GM18861 (cell line): ENCODE measurements around the gene GABRA4.
A peak's percentile ranks its signal among the peaks of the same experiment; 100 is the strongest.

Experiments used
- ATAC-seq: cut with Tn5 transposase; IDR thresholded peaks from one replicate; pipeline ENCODE4 v1.9.1; 2021; ENCODE audit not compliant: unreplicated experiment

GABRA4 gene

DNA sequence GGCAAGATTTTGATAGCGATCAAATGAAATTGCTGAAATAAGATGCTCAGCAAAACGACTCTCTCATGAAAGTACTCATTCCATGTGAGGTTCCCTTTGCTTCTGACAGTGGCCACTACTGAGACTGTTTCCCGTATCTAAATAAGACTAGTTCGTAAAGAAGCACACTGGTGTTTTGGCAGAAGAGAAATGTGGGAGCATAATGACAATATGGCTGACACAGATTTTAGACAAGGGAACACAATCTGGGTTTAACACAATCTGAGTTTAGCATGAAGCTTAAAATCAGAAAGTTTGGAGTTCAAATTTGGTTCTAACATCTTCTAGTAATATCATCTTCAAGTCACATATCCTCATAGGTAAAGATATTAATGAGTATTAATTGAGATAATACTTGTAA, 13.7 kb downstream of the GABRA4 start:
- ATAC-seq, result no peak

DNA sequence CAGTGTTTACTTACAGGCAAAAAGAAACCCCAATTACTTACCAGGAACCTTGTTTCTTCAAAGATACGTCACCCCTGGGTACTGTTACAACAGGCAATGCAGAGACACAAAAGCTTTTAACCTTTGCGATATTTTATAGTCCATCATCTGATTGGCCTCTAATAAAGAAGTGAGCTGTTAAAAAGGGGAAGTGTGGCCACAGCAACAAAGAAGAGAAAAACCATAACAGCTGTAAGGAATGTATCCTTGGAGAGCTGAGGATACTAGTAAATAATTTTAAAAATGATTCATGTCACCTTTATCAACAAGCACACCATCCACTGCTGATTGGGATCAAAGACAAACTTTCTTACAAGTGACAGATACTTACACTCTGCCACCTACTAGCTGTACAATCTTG, 14.1 kb downstream of the GABRA4 start:
- no peak for ATAC-seq

DNA sequence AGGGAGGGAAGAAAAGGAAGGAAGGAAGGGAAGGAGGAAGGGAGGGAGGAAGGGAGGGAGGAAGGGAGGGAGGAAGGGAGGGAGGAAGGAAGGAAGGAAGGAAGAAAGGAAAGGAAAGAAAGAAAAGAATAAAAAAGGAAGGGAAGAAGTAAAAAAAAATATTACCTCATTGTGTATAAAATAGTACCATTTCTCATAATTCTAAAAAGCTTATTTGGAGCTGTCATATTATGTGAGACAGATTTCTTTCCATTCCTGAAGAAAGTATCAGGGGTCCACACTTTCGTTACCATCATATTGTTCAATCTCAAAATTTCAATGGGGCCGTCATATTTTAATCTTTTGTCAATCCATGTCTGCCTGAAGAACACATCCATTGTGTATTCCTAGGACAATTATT, 16.1 kb downstream of the GABRA4 start:
- no peak for ATAC-seq

DNA sequence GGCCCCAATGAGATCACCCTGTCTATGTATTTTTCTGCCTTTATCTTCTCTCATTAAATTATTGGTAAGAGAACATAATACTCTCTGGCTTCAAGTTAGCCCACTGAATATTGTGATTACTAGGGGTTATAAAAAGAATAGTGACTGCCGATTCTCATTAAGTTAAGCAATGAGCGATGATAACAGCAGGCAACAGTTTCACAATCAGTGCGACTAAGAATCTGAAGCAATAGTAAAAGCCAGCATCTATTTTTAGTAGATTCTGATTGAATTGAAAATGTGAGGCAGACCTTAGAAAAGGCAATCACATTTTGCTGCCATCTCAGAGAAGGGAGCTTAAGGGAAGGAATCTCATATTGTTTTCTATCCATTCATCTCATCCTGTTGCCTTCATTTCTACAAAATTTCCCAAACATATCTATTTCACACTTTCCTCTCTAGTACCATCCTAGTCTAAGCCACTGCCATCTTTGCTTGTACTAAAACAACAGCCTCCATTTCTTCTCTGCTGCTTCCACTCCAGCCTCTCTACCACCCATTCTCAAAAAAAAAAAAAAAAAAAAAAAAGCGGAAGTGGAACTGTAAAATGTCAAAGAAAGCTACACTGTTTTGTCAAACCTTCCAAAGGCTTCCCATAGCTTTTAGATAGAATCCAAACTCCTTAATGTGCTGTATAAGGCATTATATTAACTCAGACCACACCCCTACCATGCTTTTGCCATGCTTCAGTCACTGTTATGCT, 17.4 kb downstream of the GABRA4 start:
- peak; percentile 62 for ATAC-seq

DNA sequence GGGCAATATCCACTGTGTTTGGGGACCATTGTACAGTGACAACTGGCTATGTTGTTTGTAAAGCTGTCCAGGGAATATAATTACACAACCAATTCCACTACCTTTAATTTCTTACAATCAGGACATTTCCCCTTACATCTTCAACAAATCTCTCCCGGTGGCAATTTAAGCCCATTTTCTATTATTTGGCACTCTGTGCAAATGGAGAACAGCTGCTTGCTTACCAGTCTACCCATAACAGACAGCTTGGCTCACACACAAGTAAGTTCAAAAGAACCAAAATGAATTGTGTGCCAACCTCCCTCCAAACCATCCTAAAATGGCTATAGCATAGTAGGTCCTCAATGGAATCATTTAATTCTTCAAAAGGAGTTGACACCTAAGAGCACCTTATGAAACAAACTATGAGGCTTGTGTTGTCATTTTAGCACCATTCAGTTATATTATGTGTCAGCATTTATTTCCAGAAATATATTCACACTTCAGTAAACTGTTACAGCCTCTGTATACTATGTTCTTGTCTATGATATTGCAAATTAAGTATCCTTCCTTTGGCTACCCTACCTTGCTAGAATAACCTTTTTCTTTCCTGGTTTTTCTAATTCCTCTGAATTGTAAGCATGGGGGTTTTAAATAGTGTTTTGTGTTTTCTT, 18.4 kb downstream of the GABRA4 start:
- ATAC-seq, result no peak

DNA sequence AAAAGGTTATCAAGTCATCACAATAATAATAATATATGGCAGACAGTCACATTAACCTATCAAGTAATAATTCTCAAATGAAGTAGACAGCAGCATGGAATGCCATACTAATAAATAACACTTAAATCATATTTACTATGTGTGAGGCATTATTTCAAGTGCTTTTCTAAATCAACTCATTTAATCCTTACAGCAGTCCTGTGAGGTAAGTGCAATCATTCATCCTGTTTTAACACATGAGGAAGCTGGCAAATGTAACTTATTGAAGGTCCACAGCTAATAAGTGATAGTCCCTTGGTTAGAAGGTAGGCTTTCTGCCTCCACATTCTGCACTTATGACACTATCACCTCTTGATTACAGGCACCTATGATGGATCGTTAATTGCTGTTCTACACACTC, 24.5 kb downstream of the GABRA4 start:
- no peak for ATAC-seq

DNA sequence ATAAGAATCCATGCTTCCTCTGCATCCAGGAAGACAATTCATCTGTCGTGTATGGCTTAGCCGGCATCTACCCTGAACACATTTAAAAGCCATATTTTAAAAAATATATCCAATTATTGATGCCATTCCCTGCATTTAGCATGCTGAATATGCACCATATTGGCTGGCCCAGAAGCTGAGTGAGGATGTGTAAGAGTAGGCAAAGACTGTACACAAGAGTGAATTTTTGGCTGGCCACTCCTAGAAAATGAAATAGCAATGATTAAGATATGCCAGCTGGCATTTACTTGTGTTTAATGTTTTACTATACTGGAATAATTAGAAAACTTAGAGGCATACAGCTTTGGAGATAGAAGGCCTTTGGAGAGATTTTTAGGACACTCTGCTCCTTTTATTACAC, 25.8 kb downstream of the GABRA4 start:
- no peak for ATAC-seq

DNA sequence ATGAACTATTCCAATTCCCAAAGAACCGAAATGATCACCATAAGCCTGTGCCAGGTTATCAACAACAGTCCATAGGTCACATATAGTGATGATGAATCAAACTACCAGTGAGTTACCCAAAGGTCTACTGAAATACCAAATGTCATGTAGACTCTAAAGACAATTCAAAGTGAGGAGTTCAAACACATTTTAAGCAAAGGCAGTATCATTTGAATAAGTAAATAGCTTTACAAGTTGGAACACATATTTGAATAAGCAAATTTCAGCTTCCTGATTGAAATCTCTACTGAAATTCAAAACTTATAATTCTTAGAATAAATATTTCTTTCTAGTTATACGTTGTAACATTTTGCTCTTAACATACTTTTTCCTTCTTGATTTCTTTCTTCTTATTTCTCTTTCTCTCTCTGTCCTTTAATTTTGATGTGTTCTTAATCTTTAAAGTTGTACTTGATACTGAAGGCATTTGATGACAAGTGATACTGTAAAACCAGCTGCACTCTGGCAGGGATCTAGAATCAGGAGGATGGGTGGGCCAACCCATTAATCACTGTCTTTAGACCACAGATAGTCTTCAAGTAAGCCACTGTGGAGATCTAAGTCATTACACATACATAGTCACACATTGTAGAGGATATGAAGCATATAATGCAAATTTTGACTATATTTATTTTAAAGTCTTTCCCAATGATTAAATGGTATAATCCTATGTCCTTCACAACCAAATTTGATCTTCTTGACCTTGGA, 34.5 kb downstream of the GABRA4 start:
- no peak for ATAC-seq

DNA sequence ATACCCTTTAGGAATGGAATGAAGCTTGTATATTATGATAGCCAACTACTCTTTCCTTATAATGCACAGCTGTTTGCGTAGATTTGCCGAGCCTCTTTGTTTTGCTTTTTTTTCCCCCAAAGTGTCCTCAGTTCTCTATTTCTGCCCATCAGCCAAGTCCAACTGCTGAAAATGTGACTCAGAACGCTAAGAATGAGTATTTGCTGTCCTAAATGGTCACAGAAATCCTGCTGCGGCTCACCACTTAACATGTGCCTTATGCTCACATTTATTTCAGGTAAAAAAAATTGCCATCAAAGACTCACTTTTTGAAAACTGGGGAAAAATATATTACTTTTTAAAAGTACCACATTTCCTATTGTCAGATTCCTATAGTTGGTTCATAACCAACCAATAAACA, 36.9 kb downstream of the GABRA4 start:
- ATAC-seq, result no peak

DNA sequence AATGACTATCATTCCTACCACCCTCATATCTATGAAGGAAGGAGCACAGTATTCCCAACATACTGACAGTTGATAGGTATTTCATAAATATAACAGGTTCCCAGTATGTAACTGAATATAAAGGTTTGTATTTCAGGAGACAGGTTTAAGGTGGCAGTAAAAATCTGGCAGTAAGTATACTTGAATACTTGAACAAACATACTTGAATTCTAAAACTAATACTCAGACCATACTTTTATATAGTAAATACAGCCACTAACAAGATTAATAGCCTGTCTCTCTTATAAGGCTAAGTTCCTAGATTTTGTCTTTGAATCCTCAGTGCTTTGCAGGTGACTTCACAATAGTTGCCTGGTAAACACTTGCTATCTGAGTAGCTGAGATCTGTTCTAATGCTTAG, 37.8 kb downstream of the GABRA4 start:
- ATAC-seq, result no peak

DNA sequence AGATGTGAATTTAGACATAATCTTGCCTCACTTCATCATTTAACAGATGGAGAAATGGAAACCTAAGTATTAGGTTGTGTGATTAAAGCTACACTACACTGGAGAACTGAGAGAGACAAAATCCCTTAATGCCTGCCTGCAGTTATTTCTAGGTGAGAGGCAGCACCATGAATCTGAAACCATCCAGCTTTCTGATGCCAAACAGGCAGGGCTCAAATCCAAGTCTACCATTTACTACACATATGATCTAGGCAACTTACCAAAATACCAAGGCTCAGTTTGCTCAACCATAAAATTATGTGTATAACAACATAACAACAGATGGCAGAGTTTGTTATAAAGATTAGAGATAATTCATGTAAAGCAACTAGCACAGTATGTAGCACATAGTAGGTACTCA, 38.7 kb downstream of the GABRA4 start:
- ATAC-seq, result no peak

DNA sequence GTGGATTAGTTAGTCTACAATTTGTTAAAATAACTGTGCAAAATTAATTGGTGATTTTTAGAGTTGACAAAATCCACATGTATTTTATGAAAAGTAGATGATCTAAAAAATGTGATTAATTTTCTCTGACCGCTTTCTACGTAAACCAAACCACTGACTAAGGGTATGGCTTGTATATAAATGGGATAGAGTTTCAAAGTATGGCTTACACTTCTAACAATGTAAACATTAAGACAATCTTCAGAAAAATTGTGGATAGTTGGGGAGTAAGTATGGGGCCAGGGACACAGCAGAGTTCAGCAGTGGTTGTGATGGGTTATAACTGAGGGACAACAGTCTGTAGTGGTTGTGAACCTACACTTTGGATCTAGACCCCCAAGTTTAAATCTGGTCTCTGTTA, 39.8 kb downstream of the GABRA4 start:
- ATAC-seq, result no peak

DNA sequence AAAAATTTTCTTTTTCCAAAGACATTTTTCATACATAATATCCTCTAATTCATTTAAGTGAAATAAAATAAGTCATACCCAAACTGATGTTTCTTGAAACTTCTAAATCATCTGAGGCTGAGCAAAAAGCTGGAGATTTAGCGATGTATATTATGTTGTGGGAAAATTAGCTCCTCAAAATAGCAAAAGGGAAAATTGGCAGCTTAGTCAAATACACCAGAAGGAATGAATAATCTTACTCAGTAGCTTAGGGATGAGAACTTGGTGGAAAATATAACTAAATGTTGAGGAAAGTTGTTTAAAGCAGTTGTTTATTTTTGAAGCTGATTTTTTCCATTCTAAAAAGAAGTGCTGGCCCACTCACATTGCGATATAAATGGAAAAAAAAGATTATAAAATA, 40.9 kb downstream of the GABRA4 start:
- no peak for ATAC-seq

DNA sequence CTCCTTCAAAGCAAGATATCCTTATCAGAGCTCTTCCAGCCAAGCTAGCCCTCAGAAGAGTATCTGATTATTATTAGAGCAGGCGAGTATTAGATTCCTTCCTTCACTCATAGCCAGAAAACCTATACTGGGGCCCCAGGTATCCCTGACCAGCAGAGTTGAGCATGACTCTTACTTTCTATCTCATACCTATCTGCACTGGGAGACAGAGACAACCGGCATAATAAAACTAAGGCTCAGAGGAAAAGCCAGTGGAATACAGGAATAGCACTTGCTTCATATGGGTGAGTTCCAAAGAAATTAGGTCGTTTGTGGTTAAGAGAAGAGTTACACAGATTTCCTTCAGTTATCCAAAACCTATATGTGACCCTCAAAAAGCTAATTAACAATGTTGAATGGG, 42.6 kb downstream of the GABRA4 start:
- no peak for ATAC-seq

DNA sequence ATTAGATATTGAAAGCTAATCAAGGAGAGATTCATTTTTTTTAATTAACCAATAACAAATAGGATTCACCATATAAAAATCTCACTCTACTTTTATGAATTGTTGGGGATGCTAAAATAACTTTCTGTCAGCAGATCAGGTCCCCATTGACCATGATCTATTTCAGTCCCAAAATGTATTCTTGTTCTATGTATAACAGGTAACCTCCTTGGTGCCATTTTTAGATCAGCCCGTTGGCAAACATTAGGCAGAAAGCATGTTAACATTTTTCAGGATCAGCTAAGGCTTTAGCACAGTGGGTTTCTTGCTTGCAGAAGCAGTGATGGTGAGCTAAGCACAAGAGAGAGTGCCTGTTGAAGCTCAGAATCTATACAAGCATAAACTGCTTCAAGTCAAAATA, 43.6 kb downstream of the GABRA4 start:
- ATAC-seq, result no peak

DNA sequence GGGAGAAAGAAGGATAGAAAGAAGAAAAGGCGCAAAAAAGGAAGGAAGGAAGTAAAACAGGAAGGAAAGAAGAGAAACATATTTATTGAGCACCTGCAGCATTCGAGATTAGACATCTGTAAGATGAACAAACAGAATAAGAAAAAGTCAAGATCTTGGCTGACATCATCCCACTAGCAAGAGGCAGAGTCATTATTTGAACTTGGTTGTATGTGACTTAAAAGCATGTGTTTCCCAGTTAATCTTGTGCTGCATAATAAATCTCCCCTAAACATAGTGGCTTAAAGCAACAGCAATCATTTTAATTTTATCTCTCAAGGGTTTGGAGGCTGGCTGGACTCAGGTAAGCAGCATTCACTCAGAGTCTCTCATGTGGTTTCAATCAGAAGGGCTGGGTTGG, 45.8 kb downstream of the GABRA4 start:
- no peak for ATAC-seq

DNA sequence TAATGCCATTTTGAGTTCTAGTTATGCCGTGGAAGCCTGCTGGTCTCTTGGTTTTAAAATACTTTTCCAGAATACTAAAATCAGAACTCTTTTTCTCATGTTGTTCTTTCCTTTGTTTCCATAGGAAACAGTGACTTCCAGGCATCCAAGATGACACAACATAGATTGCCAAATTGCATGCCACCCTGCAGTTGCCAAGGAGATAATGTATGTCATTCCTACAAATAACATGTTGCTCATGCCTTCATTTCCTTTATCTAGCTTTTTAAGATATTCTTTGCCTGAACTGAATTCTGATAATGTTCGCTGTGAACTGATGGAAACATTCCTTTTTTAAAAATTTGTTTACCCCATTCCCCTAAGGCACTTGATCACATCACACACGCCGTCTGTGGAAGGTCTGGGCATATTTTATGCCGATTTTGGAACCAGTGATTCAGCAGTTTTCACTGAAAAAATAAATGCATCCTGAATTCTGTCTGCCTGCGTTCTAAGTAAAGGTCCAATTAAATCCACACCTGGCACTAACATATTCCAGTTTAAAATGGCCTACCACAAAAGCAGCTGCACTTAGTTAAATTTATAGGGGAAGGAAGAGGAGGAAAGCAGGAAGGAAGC, 46.4 kb downstream of the GABRA4 start:
- ATAC-seq, result no peak

DNA sequence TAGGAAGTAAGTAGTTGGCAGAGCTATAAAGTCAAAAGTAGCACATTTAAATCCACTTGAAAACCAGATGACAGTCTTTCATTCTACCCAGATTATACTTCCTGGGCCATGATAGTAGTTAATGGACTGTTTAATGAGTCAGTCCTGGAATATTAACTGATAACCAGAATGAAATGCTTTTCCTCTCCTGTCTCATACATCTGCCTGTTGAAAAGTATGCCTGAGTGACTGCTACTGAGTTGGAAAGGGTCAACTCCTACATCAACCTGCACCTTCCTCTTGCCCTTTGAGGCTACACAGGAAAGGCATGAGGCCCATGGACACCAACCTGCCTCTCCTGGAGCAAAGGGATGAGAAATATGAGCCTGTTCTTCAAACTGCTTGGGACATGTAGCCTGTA, 48.3 kb downstream of the GABRA4 start:
- ATAC-seq, result no peak

DNA sequence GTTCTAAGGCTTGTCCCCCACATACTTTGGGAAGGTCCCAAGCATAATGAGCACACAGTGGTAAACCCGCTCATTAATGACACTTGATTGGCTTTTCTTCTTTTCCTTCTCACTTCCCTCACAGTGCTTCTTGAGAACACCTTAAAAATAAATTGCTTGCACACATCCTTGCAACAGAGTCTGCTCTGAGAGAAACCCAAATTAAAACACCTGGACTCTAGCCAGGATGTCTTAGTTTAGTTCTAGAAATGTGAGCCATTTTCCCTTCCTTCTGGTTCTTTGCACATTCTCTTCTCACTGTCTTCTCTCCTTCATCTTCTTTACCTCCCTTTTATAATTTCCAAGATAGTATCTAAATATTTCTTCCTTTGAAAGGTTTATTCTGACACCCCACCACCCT, 49.0 kb downstream of the GABRA4 start:
- ATAC-seq, result no peak

DNA sequence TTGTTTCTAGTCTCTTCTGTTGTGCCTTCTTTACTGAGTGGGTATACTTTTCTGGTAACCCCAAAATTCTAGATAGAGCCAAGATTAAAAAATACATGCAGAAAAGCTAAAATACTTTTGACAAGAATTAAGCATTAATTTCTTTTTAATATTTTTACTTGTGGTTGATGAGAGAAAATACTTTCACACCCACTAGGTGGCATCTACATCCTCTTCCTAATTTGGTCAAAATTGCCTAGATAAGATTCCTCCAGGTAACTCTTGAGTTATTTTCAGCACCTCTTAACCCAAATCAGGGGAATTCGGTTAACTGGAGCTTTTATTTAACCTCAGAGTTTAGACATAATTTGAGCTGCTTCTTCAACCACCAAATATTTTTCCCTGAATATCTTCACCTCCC, 55.9 kb downstream of the GABRA4 start:
- ATAC-seq, result no peak

DNA sequence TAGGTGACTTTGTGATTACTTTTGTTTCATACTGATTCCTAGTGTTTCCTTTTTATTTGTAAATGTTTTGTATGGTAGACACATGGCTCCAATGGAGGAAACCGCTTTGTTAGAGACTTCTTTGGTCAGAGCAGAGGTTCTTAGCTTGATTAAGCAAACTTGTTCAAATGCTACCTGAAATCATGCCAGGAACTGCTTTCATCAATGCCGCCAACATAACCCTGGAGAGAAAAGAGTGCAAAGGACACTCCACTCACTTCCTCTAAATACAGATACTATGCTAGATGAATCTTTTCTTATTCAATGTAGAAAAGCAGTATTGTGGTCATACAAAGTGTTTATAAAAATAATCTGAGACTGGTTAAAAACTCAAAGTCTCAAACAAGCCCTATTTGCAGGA, 58.7 kb downstream of the GABRA4 start:
- ATAC-seq, result no peak

DNA sequence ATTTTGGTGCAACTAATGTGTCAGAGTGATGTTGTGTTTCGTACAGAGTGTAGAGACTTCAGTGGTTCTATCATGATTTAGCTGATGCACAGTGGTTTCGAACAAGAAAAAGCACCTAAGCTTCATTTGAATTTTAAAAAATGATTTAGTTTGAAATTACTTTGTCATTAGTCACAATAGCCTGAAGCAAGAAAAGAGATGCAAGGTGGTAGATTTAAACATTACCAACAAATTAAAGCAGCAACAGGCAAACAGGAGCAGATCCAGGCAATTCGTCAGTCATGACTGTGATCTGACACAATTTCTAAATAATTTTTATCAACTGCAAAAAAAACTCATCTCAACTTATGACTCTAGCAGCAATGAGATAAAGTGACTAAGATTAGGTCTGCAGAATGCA, 59.7 kb downstream of the GABRA4 start:
- ATAC-seq, result no peak
